Measurements from ENCODE around the gene HMX2. TPM values are rescaled to one million over a fixed set of nuclear protein-coding genes. Genes with fewer than 3 reads are reported as not detected.

Gene HMX2
- total and polyA plus RNA-seq, 2 of the 8 experiments (the other 6 are each of a cell fraction or from before 2014, with no cell fraction given), result 2.0 to 2.7 TPM

- WGBS, 2 experiments (ENCODE audit: extremely low coverage in 1 of 2, insufficient coverage in 1 of 2, insufficient read length in 1 of 2, insufficient replicate concordance in 2 of 2, low coverage in 1 of 2, low lambda C conversion rate in 2 of 2, missing lambda C conversion rate in 1 of 2), result 2% methylated on average over 14 of the region's 14 CpGs; no CpG with 5 or more reads in 1 of the 2 experiments
- Histone ChIP-seq H3K79me2 (ENCODE audit: control insufficient read depth in 1 of 2, insufficient read depth in 2 of 2, low read length in 2 of 2) (no peaks in the 10 kb centered on the region), H3K4ac (replicated peaks; ENCODE audit: insufficient read length, low read depth, low read length) (no peak overlapping the region), H3K23me2 (ENCODE audit: low read depth, low read length) (peaks cover 12% of the 10 kb centered on the region; the same call in 1 of the 2 replicates), H4K20me1 (replicated peaks in 1 of 2; ENCODE audit: control insufficient read depth in 1 of 2, insufficient read depth in 2 of 2, low read length in 2 of 2) (peaks cover 9 to 27% of the 10 kb centered on the region in 2 experiments), H4K5ac (ENCODE audit: insufficient read length, low read depth, low read length) (no peak overlapping the region), H2BK5ac (ENCODE audit: low read depth, low read length) (no peak overlapping the region), H3K56ac (replicated peaks; ENCODE audit: insufficient read length, low read depth, low read length) (no peak overlapping the region), H3K14ac (ENCODE audit: insufficient read length) (no peak overlapping the region), H2BK12ac (ENCODE audit: low read depth, low read length) (peak overlapping the region; percentile 71; the same call in 1 of the 2 replicates), H3K27ac (ENCODE audit: low read depth, low read length) (no peak overlapping the region), H3K79me1 (ENCODE audit: low read depth, low read length) (no peaks in the 10 kb centered on the region), H3K4me2 (ENCODE audit: insufficient read depth in 1 of 2, low read depth in 2 of 2, low read length in 2 of 2) (peak overlapping the region; percentile 56 to 86), H2AK5ac (ENCODE audit: low read depth, low read length) (no peak overlapping the region), H3K9me3 (ENCODE audit: insufficient read depth in 2 of 2, low read depth in 1 of 2, low read length in 1 of 2) (no peaks in the 10 kb centered on the region), H3K36me3 (ENCODE audit: control insufficient read depth in 2 of 4, insufficient read depth in 4 of 4, low read length in 3 of 4) (no peaks in the 10 kb centered on the region; a peak in 1 of 8 replicates), H2BK20ac (ENCODE audit: low read length) (peak overlapping the region; percentile 66; the same call in 1 of the 2 replicates), H3K4me1 (replicated peaks in 1 of 4; ENCODE audit: control insufficient read depth in 3 of 4, insufficient read depth in 4 of 4, low read length in 3 of 4) (peaks cover 22 to 60% (median 36%) of the 10 kb centered on the region in 4 experiments), H2BK15ac (ENCODE audit: low read length) (peak overlapping the region; percentile 1; the same call in 1 of the 2 replicates), H3K18ac (ENCODE audit: extremely low read depth, low read length) (peak overlapping the region; percentile 1; the same call in 1 of the 2 replicates), H3K9ac (replicated peaks in 1 of 4; ENCODE audit: extremely low read depth in 1 of 4, low read depth in 3 of 4, low read length in 3 of 4) (no peak overlapping the region), H4K91ac (replicated peaks; ENCODE audit: insufficient read length, low read length) (no peak overlapping the region), H2AFZ (ENCODE audit: low read length) (no peak overlapping the region), H4K8ac (ENCODE audit: extremely low read depth, insufficient read depth, low read length) (no peak overlapping the region), H3K4me3 (ENCODE audit: extremely low read depth in 1 of 4, insufficient read depth in 2 of 4, low read depth in 3 of 4, low read length in 4 of 4) (peak overlapping the region in 3 of 4 experiments; percentile 10 to 46 (median 15); a peak in 5 of 8 replicates), H2BK120ac (replicated peaks; ENCODE audit: low read depth, low read length) (no peak overlapping the region), H3K23ac (ENCODE audit: insufficient read length) (no peak overlapping the region), H3K27me3 (replicated peaks in 1 of 4; ENCODE audit: control insufficient read depth in 3 of 4, extremely low read depth in 1 of 4, insufficient read depth in 3 of 4, low read length in 3 of 4) (peaks cover 95 to 100% (median 99%) of the 10 kb centered on the region in 4 experiments)
- POLR2A ChIA-PET (ENCODE audit: partially characterized antibody), result interaction anchor here (0.8 to 4.2 kb wide), 5 partner anchors 9 to 100 kb away, joined by 3 to 31 read pairs (median 6); partner anchors contain the start of gene BUB3
- CTCF ChIA-PET (ENCODE audit: partially characterized antibody), result interaction anchor here (0.9 to 5.1 kb wide), 11 partner anchors 9 to 414 kb away, joined by 3 to 35 read pairs (median 4); no protein-coding TSS in a partner anchor
- DNase-seq (ENCODE audit: low read depth in 1 of 2, low spot score in 2 of 2) (no peak), FAIRE-seq (no peak)
- TF ChIP-seq HDAC2 (IDR thresholded peaks at IDR 0.05; ENCODE audit: borderline replicate concordance in 1 of 2, low read depth in 2 of 2, low read length in 2 of 2) (no peak), POU5F1 (IDR thresholded peaks at IDR 0.05; ENCODE audit: low read depth, low read length) (no peak), HDAC6 (IDR thresholded peaks at IDR 0.05; ENCODE audit: low read depth, low read length) (no peak), EP300 (IDR thresholded peaks at IDR 0.05; ENCODE audit: borderline replicate concordance in 1 of 2, low read depth in 2 of 2, low read length in 2 of 2) (no peak), SRF (IDR thresholded peaks at IDR 0.05; ENCODE audit: low read depth, low read length) (no peak), YY1 (IDR thresholded peaks at IDR 0.05; ENCODE audit: low read depth, low read length) (no peak), PHF8 (conservative IDR thresholded peaks at IDR 0.05; ENCODE audit: low read depth, low read length) (no peak), MAX (IDR thresholded peaks at IDR 0.05) (no peak), SP4 (IDR thresholded peaks at IDR 0.05; ENCODE audit: low read length) (no peak), RNF2 (IDR thresholded peaks at IDR 0.05; ENCODE audit: borderline replicate concordance, low read depth, low read length, missing control alignments, poor library complexity, severe bottlenecking) (peak; percentile 10), TCF12 (IDR thresholded peaks at IDR 0.05; ENCODE audit: low read depth, low read length) (no peak), EGR1 (IDR thresholded peaks at IDR 0.05; ENCODE audit: borderline replicate concordance, low read depth, low read length) (peak; percentile 46; the same call in 1 of the 2 replicates)
Measured at GRCh38 chr10:123145542-123146012, 2.4 kb upstream of the HMX2 start.
